IPS-11a (cell line): ENCODE measurements around the gene CLEC18A.
"Not testable (repeated sequence)": the region's sequence is repeated elsewhere in the genome, so short reads cannot be mapped to it uniquely, and the experiment has no call there.

Experiments used
- H3K4me3 ChIP-seq: one replicate; pipeline ENCODE4 v1.5.1; 2013; ENCODE audit warnings: low read depth, low read length, control low read depth

The CLEC18A gene

GRCh38 chr16:69950411-69950810 lies 723 bp upstream of the CLEC18A start:
- H3K4me3 ChIP-seq, result not testable (repeated sequence)

DNA sequence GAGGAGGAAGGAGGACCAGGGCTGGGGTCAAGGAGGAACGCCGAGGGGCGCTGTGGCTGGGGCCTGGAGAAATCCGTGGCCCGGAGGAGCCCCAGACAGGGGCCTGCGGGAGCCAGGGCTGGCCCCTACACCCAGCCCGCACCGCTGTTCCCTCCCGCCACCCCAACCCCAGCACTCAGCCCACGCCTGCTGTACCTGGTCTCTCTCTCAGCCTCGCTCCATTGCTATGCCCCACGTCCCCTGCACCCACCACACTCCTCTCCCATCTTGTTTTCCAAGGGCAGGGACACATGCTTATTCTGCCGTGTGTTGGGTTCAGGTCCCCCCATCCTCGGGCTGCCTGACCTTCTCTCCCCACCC lies 518 bp downstream of the CLEC18A start:
- H3K4me3 ChIP-seq, result not testable (repeated sequence)

DNA sequence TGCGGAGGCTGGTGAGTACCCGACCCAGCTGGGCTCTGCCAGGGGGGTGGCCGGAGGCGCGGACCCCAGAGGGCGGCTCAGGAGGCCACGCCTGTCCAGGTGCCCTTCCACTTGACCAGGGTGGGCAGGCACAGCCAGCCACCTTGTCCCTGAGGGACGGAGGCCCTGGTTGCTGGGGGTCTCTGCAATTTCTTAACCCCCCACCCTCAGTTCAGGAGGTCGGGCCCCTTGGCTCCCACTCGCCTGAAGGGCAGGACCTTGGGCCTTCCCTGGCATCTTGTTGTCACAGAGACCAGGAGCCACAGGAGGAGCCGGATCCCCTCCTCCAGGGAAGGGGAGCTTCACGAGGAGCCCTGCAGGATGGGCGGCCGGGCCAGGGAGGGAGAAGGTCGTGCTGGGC lies 982 bp downstream of the CLEC18A start:
- H3K4me3 ChIP-seq, result not testable (repeated sequence)

DNA sequence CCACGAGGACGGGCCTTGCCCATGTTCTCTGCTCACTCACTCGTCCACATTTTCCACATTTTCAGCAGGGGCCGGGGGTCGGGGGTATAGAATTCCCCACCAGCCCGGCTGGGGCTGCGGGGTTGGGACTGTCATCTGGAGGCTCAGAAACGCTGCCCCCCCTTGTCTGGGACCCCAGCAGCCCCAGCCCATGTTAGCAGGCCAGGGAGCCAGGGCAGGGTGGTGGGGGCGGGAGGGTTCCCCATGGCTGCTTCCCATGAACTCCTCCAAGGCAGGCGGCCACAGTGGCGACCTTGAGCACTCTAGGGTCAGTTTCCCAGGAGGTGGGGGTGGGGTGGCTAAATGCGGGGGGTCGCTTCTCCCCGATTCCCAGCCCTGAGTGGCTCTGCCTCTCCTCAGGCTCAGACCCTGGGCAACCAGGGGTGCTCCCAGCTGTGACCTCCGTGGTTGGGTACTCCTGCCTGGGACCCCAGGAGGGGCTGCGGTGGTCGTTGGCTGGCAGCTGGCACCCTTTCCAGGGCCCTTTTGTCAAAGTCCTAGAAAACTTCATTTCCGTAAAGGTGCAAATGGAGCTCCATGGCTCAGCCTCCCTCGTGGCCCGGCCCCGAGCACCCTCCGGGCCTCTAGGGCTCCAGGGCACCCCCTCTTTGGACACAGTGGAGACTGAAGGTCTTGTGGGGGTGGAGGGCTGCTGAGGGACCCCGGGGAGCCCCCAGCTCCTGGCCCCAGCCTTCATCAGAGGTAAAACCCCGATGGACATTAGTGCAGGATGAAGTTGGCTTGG lies 1.6 kb downstream of the CLEC18A start:
- not testable (repeated sequence) for H3K4me3 ChIP-seq

DNA sequence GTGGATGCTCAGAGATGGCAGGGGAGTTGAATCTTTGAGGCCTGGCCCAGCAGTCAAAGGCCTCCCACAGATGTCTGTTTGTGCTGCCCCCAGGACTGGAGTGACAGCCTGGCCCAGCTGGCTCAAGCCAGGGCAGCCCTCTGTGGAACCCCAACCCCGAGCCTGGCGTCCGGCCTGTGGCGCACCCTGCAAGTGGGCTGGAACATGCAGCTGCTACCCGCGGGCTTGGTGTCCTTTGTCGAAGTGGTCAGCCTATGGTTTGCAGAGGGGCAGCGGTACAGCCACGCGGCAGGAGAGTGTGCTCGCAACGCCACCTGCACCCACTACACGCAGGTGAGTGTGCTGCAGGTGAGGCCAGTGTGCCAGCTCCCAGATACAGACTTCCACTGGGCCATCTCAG lies 3.1 kb downstream of the CLEC18A start:
- not testable (repeated sequence) for H3K4me3 ChIP-seq

DNA sequence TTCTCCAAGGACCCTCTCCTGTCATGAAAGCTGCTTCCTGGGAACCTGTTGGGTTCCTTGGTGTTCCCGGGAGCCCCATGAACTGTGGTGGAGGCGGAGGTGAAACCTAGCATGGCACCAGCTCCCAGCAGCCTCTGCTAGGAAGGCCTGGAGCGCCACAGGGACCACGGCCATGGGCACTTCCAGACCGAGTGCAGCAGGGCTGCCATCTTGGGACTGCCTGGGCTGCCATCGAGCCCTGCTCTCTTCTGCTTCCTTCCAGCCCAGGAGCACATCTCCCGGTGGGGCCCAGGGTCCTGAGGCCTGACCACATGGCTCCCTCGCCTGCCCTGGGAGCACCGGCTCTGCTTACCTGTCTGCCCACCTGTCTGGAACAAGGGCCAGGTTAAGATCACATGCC lies 12.2 kb downstream of the CLEC18A start:
- not testable (repeated sequence) for H3K4me3 ChIP-seq

DNA sequence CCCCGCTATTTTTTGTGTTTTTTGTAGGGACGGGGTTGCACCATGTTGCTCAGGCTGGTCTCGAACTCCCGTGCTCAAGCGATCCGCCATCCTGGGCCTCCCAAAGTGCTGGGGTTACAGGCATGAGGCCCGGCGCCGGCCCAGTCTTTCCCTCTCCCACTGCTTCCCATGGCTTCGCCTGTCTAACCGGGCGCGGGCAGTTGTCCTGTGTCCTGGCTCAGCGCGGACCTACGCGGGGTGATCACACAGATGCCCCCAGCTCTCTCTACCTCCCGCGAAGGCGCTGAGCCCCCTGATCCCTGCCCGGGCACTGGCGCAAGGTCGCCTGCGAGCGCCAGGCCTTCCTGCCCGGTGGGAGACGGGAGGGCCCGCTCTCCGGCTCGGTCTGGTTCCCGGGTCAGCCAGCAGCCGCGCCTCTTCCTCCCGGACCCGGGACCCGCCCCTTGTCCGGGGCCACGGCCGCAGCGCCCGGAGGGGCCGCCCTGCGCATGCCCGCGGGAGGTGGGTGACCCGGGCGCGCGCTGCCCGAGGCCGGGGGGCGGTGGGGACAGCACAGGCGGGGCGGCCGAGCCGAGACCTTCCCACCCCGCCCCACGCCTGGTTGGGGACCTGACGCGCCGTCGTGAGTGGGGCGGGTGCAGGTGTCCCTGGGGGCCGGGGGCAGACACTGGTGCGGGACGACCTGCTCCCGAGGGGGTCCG lies 14.0 kb downstream of the CLEC18A start:
- H3K4me3 ChIP-seq, result peak overlapping the region; percentile 27

GRCh38 chr16:69965661-69966054 lies 14.5 kb downstream of the CLEC18A start:
- peak overlapping the region; percentile 27 for H3K4me3 ChIP-seq

DNA sequence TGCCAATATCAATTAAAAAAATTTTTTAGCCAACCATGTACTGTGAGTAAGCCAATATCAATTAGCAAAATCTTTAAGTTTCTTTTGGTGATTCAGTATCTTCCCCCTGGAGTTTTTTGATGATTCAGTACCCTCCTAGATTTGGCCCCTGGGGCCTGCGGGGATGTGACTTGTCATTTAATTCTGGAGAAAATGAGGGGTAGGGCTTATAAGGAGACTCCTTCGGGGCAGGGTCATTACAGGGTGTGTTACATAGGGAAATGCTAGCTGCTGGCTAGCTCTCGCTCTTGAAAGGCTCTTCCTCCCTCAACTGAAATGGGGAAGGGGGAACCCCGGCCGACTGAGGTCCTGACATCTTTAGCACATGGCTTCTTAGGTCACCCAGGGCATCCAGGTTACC lies 16.6 kb downstream of the CLEC18A start:
- not testable (repeated sequence) for H3K4me3 ChIP-seq

GRCh38 chr16:69968125-69968524 lies 17.0 kb downstream of the CLEC18A start:
- not testable (repeated sequence) for H3K4me3 ChIP-seq

- not testable (repeated sequence) for H3K4me3 ChIP-seq
Observed at GRCh38 chr16:69969657-69970056, 18.5 kb downstream of the CLEC18A start.

DNA sequence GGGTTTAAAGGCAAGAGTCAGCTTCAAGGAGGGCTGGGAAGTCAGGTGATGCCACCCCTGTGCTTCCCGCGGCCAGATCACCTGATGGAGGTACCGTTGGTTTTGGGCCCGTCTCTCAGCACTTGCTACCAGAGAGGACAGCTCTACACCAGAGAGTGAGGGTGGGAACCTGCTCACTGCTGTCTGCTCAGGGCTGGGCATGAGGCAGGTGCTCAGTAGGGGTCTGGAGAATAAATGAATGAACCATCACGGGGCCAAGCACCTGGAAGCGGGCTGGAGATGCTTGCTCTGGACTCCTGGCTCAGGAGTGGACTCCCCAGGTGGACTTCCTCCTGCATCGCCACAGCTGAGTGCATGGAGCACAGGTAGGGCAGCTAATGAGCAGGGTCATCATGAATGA lies 21.0 kb downstream of the CLEC18A start:
- H3K4me3 ChIP-seq, result not testable (repeated sequence)

GRCh38 chr16:69972935-69973334 lies 21.8 kb downstream of the CLEC18A start:
- H3K4me3 ChIP-seq, result not testable (repeated sequence)

- H3K4me3 ChIP-seq, result not testable (repeated sequence)
Observed at GRCh38 chr16:69985196-69985595, 34.1 kb downstream of the CLEC18A start.

GRCh38 chr16:69997956-69998355 lies 46.8 kb downstream of the CLEC18A start:
- H3K4me3 ChIP-seq, result not testable (repeated sequence)

GRCh38 chr16:69999801-70000200 lies 48.7 kb downstream of the CLEC18A start:
- not testable (repeated sequence) for H3K4me3 ChIP-seq

DNA sequence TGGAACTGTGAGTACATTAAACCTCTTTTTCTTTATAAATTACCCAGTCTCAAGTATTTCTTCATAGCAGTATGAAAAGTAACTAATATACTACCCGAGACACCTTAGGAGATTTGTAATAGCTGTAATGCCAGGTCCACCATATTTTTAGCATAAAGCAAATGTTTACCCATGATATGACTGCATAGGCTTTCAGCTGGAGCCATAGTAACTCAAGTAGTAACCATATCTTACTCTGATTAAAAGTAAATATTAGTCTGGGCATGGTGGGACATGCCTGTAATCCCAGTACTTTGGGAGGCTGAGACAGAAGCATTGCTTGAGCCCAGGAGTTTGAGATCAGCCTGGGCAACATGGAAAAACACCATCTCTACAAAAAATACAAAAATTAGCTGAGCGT lies 52.4 kb downstream of the CLEC18A start:
- not testable (repeated sequence) for H3K4me3 ChIP-seq

- not testable (repeated sequence) for H3K4me3 ChIP-seq
Observed at GRCh38 chr16:70008604-70009003, 57.5 kb downstream of the CLEC18A start.

DNA sequence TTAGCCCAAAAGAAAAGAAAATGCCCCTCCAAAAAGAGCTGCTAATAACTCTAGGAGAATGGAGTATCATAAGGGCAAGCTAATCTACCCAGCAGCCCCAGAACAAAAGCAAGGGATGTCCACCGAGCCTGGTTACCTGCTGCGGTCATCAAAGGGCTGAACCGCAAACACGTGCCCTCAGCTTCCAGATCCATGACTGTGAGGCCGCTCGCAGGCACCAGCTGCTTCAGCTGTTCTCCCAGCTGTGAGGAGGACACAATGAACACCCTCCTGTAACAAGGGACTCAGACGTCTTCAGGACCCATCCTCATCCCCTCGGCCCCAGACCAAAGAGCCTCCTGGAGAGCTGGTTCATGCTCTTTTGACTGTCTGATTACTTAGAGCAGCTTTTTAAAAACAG lies 59.5 kb downstream of the CLEC18A start:
- H3K4me3 ChIP-seq, result not testable (repeated sequence)

DNA sequence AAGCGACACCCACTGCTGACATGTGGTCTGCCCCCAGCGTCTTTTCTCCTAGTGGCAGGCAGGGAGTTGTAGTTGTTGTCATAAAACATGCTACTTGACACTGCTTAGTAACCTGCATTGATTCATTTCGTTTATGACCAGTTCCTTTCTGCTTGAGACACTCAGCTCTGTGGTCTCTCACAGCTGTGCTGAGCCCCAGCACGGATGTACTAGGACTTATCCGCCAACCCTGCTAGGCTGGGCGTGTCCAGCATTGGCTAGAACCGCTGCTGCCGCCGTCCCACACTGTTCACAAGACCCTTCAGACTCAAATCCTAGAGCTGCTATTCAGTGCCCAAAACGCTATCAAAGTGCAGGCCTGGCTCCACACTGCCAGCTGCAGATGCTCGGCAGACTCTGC lies 60.0 kb downstream of the CLEC18A start:
- not testable (repeated sequence) for H3K4me3 ChIP-seq

- not testable (repeated sequence) for H3K4me3 ChIP-seq
Observed at GRCh38 chr16:70012354-70012753, 61.2 kb downstream of the CLEC18A start.

- not testable (repeated sequence) for H3K4me3 ChIP-seq
Observed at GRCh38 chr16:70012951-70013350, 61.8 kb downstream of the CLEC18A start.
